ENCODE measurements around the gene RNF175. TPM values are rescaled to one million over a fixed set of nuclear protein-coding genes. Genes with fewer than 3 reads are reported as not detected.

Gene RNF175
- total RNA-seq, 3 donors from 2014 or later, result 0.63 TPM; not detected in 2

DNA sequence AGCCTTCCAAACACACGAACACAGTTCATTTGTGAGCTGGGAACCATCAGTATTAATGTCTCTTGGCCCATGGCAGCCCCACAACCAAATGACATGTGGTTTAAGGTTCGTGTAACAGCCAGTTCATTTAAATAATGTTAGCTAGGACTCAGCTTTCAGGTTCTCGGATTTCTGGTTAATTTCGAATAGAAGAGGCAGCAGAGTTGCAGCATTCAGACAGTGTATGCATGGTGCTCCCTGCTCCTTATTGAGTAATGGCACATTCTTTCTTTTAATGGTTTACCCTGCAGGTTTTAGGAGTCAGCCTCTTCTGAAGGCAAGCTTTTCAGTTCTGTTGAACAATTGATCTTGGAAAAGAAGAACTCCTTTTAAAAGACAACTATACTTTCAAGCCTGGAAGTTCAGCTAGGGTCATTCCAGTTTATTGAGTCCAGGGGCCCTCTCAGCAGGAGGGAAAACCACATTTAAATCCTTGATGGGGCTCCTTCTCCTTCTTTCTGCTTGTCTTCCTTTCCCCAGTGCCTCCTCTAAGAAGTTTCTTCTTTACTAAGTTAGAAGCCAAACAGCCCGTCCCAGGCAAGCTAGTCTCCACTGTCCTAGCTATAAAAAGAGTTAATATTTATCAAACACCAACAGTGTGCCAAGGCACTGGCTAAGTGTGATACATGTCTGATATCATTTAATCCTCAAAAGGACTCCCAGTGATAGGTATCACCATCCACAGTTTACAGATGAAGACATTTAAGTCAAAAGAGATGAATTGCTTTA lies 5.0 kb upstream of the RNF175 start:
- DNase-seq, result no peak
- peaks cover 2% of the 10 kb centered on the region for H3K4me1 ChIP-seq (ENCODE audit: low read depth)
- intact Hi-C loops (cut with DNase I, micrococcal nuclease), result no loop called here
- no peaks in the 10 kb centered on the region for H3K9me3 ChIP-seq
- H3K4me3 ChIP-seq, result no peak overlapping the region
- no peaks in the 10 kb centered on the region for H3K36me3 ChIP-seq (ENCODE audit: low read depth)
- ATAC-seq, result no peak
- TF ChIP-seq, protein P1, sequence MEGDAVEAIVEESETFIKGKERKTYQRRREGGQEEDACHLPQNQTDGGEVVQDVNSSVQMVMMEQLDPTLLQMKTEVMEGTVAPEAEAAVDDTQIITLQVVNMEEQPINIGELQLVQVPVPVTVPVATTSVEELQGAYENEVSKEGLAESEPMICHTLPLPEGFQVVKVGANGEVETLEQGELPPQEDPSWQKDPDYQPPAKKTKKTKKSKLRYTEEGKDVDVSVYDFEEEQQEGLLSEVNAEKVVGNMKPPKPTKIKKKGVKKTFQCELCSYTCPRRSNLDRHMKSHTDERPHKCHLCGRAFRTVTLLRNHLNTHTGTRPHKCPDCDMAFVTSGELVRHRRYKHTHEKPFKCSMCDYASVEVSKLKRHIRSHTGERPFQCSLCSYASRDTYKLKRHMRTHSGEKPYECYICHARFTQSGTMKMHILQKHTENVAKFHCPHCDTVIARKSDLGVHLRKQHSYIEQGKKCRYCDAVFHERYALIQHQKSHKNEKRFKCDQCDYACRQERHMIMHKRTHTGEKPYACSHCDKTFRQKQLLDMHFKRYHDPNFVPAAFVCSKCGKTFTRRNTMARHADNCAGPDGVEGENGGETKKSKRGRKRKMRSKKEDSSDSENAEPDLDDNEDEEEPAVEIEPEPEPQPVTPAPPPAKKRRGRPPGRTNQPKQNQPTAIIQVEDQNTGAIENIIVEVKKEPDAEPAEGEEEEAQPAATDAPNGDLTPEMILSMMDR (IDR thresholded peaks at IDR 0.05), result no peak

DNA sequence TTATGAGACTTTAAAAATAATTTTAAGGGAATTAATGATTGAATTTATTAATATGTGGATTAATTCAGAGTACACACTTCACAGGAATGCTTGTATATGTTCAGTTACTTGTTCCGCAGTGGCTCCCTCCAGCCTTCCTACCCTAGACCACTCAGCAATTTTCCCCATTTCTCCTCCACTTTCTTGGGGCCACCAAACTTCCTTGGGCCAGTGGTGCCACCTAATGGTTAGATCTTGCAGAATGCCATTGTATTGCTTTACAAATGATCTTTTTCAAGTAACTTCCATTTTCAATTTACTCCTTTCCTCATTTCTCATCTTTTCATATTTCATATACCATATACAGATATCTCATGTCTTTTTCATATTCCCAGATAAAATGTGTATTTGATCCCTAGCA lies 3.6 kb upstream of the RNF175 start:
- intact Hi-C loops (cut with DNase I, micrococcal nuclease), result no loop called here
- no peak for DNase-seq
- TF ChIP-seq, protein P1 (IDR thresholded peaks at IDR 0.05), result no peak
- Histone ChIP-seq H3K4me1 (ENCODE audit: low read depth) (peaks cover 5% of the 10 kb centered on the region), H3K36me3 (ENCODE audit: low read depth) (no peaks in the 10 kb centered on the region), H3K9me3 (no peaks in the 10 kb centered on the region), H3K4me3 (no peak overlapping the region)
- ATAC-seq, result no peak

DNA sequence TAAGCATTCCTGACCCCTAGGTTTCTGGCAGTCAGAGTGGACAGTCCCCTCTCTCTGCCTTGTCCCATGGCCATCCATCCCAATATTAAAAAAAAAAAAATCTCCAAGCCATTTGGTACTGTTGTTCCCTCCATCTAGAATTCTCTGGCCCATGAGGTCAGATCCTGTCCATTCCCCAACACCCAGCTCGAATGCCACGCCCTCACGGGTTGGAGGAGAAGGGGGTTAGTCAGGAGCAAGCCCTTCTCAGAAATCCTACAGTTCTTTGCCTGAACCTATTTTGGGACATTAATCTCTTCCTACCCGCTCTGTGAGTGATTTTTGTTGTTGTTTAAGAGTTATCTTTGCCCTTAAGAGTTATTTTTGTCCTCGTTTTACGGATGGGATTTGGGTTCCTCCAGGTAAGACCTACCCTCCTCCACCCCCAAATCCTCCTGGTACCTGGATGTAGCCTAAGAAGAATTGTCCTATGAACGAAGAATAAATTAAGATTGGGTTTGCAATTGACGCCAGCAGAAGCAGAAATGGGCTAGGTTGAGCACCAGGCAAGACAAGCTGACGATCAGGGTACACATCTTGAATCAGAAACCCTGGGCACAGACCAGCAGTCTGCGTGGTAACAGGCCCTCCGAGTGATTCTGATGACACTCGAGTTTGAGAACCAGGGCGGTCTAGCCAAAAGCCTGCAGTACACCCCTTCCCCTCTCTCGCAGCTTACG lies 977 bp downstream of the RNF175 start:
- H3K4me3 ChIP-seq, result no peak overlapping the region
- intact Hi-C loops (cut with DNase I, micrococcal nuclease), result no loop called here
- TF ChIP-seq, protein P1 (IDR thresholded peaks at IDR 0.05), result no peak

DNA sequence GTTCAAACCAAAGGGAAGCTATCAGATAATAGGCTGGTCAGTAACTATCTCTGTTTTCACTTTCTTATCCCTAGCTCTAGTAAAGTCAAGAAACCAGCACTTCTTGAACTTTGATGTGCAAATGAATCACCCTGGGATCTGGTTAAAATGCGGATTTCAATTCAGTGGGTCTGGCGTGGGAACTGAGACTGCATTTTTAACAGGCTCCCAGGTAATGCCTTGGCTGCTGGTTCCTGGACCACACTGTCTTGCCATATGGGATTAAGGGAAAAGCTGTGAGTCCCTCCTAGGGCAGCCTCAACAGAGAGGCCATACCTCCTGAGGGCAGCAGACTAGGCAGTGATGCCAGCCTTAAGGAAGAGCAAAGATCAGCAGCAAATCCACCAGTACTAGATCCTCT lies 1.7 kb downstream of the RNF175 start:
- Histone ChIP-seq H3K4me3 (no peak overlapping the region), H3K36me3 (ENCODE audit: low read depth) (no peaks in the 10 kb centered on the region), H3K4me1 (ENCODE audit: low read depth) (peaks cover 5% of the 10 kb centered on the region), H3K9me3 (no peaks in the 10 kb centered on the region)
- DNase-seq (no peak), ATAC-seq (no peak)
- intact Hi-C loops (cut with DNase I, micrococcal nuclease), result no loop called here
- TF ChIP-seq, protein P1 (IDR thresholded peaks at IDR 0.05), result no peak

More for the DNA sequence above, 977 bp downstream of the RNF175 start:
- Histone ChIP-seq H3K4me1 (ENCODE audit: low read depth) (peaks cover 5% of the 10 kb centered on the region), H3K9me3 (no peaks in the 10 kb centered on the region), H3K36me3 (ENCODE audit: low read depth) (no peaks in the 10 kb centered on the region)
- ATAC-seq (no peak), DNase-seq (no peak)

DNA sequence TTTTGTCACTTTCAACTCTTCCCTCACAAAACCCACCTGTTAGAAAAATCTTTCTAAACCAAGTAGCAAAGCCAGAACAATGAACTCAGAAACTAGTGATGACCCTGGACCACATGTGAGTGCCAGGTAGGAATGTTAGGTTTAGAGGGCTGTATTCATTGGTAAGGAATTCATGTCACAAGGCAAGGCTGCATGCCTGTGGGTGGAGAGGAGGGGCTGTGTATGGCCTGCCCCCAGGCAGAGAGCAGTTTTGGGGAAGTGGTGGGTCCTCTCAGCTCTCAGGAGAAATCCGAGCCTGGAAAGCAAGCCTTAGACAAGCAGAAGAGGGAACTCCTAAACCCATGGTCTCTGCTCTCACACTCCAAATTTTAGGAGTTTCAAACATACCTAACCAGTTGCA lies 2.4 kb downstream of the RNF175 start:
- intact Hi-C loops (cut with DNase I, micrococcal nuclease), result no loop called here
- DNase-seq (no peak), ATAC-seq (no peak)
- H3K36me3 ChIP-seq (ENCODE audit: low read depth), result no peaks in the 10 kb centered on the region
- peaks cover 5% of the 10 kb centered on the region for H3K4me1 ChIP-seq (ENCODE audit: low read depth)
- no peak overlapping the region for H3K4me3 ChIP-seq
- no peaks in the 10 kb centered on the region for H3K9me3 ChIP-seq
- TF ChIP-seq, protein P1 (IDR thresholded peaks at IDR 0.05), result no peak

Measured in mucosa of descending colon (tissue), 3 donors.